PC-3 (cell line): ENCODE data around the gene SYTL1. TPM values are rescaled to one million over a fixed set of nuclear protein-coding genes. Genes with fewer than 3 reads are reported as not detected.

Experiments
- ATAC-seq: fragments of 200-7000 bp; cut with Tn5 transposase; 2 replicates; pipeline ENCODE4 v1.9.1; 2020; ENCODE audit warnings: mild to moderate bottlenecking, moderate library complexity
- BruUV-seq: library from RNA; stranded (reverse); fragments of 400-500 nt; replicated peaks from 2 replicates; lab custom pipeline; 2021; lab: Mats Ljungman, UMichigan
- CTCF ChIA-PET: fragments of 300-600 bp; sonication (Branson Sonifier 250); formaldehyde crosslinking; loops from one replicate; lab custom pipeline; 2022; ENCODE audit warnings: antibody characterized with exemption; lab: Charles Lee
- POLR2A ChIA-PET: fragments of 300-600 bp; sonication (Branson Sonifier 250); formaldehyde crosslinking; loops from one replicate; lab custom pipeline; 2022; ENCODE audit warnings: antibody characterized with exemption; ENCODE audit not compliant: unreplicated experiment; lab: Charles Lee
- DNase-seq: peaks from one replicate; pipeline ENCODE4 v3.0.0-alpha.2; 2015
- H2AFZ ChIP-seq: fragments of 300-600 bp; sonication (generic); 2 replicates; pipeline ENCODE4 v1.6.0; 2016; ENCODE audit warnings: antibody characterized with exemption, low read length
- H3F3A ChIP-seq: fragments of 300-600 bp; sonication (generic); one replicate; pipeline ENCODE4 v1.6.0; 2017; ENCODE audit warnings: antibody characterized with exemption, low read length, control low read depth, mild to moderate bottlenecking; ENCODE audit not compliant: unreplicated experiment
- H3K27ac ChIP-seq: fragments of 300-600 bp; sonication (generic); 2 replicates; pipeline ENCODE4 v1.5.1; 2016; ENCODE audit warnings: mild to moderate bottlenecking, low read length
- H3K27me3 ChIP-seq: fragments of 300-600 bp; sonication (generic); 2 replicates; pipeline ENCODE4 v1.6.1; 2016; ENCODE audit warnings: low read length, mixed read lengths
- H3K36me3 ChIP-seq: fragments of 300-600 bp; sonication (generic); 2 replicates; pipeline ENCODE4 v1.6.1; 2016; ENCODE audit warnings: low read depth, mixed run types, low read length, mixed read lengths
- H3K4me1 ChIP-seq: fragments of 300-600 bp; sonication (generic); 2 replicates; pipeline ENCODE4 v1.5.1; 2016; ENCODE audit warnings: low read length; ENCODE audit not compliant: insufficient read depth
- H3K4me2 ChIP-seq: fragments of 300-600 bp; sonication (generic); 2 replicates; pipeline ENCODE4 v1.6.0; 2016; ENCODE audit warnings: low read length
- H3K4me3 ChIP-seq: fragments of 300-600 bp; sonication (generic); 2 replicates; pipeline ENCODE4 v1.5.1; 2016; ENCODE audit warnings: mild to moderate bottlenecking, low read length, mixed read lengths
- H3K79me2 ChIP-seq: fragments of 300-600 bp; sonication (generic); 2 replicates; pipeline ENCODE4 v1.6.1; 2017; ENCODE audit warnings: low read length, mixed read lengths
- H3K9ac ChIP-seq: fragments of 300-600 bp; sonication (generic); 2 replicates; pipeline ENCODE4 v1.6.0; 2016; ENCODE audit warnings: mild to moderate bottlenecking, low read length
- H3K9me2 ChIP-seq: fragments of 300-600 bp; sonication (generic); replicated peaks from 2 replicates; pipeline ENCODE4 v1.6.1; 2016; ENCODE audit warnings: mixed run types, low read length, mixed read lengths
- H3K9me3 ChIP-seq: fragments of 300-600 bp; sonication (generic); 2 replicates; pipeline ENCODE4 v1.6.1; 2016; ENCODE audit warnings: low read length, mixed read lengths
- H4K20me1 ChIP-seq: fragments of 300-600 bp; sonication (generic); 2 replicates; pipeline ENCODE4 v1.6.1; 2016; ENCODE audit warnings: low read length, mixed read lengths
- CTCF ChIP-seq: fragments of 300-600 bp; sonication (generic); conservative IDR thresholded peaks from 2 replicates; pipeline ENCODE4 v1.5.1; 2017; ENCODE audit warnings: antibody characterized with exemption, low read depth, mild to moderate bottlenecking, low read length
- EZH2 ChIP-seq: fragments of 300-600 bp; sonication (generic); IDR thresholded peaks from one replicate; pipeline ENCODE4 v1.6.1; 2017; ENCODE audit warnings: antibody characterized with exemption, mild to moderate bottlenecking, low read length; ENCODE audit not compliant: unreplicated experiment
- EZH2phosphoT487 ChIP-seq: fragments of 300-600 bp; sonication (generic); IDR thresholded peaks from 2 replicates; pipeline ENCODE4 v1.6.1; 2018; ENCODE audit warnings: mild to moderate bottlenecking, antibody characterized with exemption, low read length, borderline replicate concordance
- intact Hi-C: fragments of 100-400 bp; cut with micrococcal nuclease; formaldehyde crosslinking; loops from 2 replicates; pipeline ENCODE4 v1.9.0; 2023
- total RNA-seq: library from RNA; depleted of rRNA; stranded (reverse); fragments of >200 nt; gene quantifications from 2 replicates; pipeline ENCODE4 v1.2.3, GENCODE V29; 2014

Gene SYTL1
- total RNA-seq, 1 experiment from 2014 or later: 26.8 TPM

- ATAC-seq: peak; percentile 61
- Histone ChIP-seq H3K9me3 (no peaks in the 10 kb centered on the region), H3K9ac (peak overlapping the region; percentile 93)
These were observed 23.7 kb downstream of the SYTL1 start for GRCh38 chr1:27365372-27366112.

GRCh38 chr1:27366113-27366410 lies 24.2 kb downstream of the SYTL1 start:
- TF ChIP-seq CTCF (no peak), EZH2 (no peak), EZH2phosphoT487 (no peak)

More at GRCh38 chr1:27365372-27366112, 23.7 kb downstream of the SYTL1 start:
- Histone ChIP-seq H4K20me1 (no peaks in the 10 kb centered on the region), H3K27ac (peak overlapping the region; percentile 55), H3K4me3 (peak overlapping the region; percentile 89), H3K27me3 (no peaks in the 10 kb centered on the region), H3K4me2 (peak overlapping the region; percentile 97), H2AFZ (peak overlapping the region; percentile 90), H3F3A (no peaks in the 10 kb centered on the region), H3K9me2 (no peaks in the 10 kb centered on the region), H3K4me1 (peaks cover 13% of the 10 kb centered on the region), H3K79me2 (peaks cover 10% of the 10 kb centered on the region), H3K36me3 (no peaks in the 10 kb centered on the region)
- ChIA-PET CTCF (interaction anchor here (0.5 to 2.5 kb wide), 5 partner anchors 30 to 398 kb away, joined by 5 to 16 read pairs (median 11); no protein-coding TSS in a partner anchor), POLR2A (interaction anchor here (0.6 kb wide), 3 partner anchors 23 to 1140 kb away, joined by 3 to 21 read pairs (median 3); partner anchors contain the start of gene RCC1)
- no TSS peak for BruUV-seq
- intact Hi-C loops: loop anchor here (2.0 kb wide), 2 partner anchors 23 to 43 kb away; partner anchors contain the start of gene TMEM222
- peak; percentile 79 for DNase-seq
- TF ChIP-seq CTCF (no peak), EZH2 (no peak), EZH2phosphoT487 (no peak)

More at GRCh38 chr1:27366113-27366410, 24.2 kb downstream of the SYTL1 start:
- H3K4me1 ChIP-seq: peaks cover 13% of the 10 kb centered on the region
- intact Hi-C loops: loop anchor here (2.0 kb wide), 1 partner anchor 43 kb away; the partner anchor contains the start of gene TMEM222
- ATAC-seq (peak; percentile 62), DNase-seq (peak; percentile 67)
- H3K9me3 ChIP-seq: no peaks in the 10 kb centered on the region
- H3F3A ChIP-seq: no peaks in the 10 kb centered on the region
- H3K4me3 ChIP-seq: peak overlapping the region; percentile 89
- BruUV-seq: no TSS peak
- ChIA-PET POLR2A (interaction anchor here (0.6 kb wide), 2 partner anchors 24 to 39 kb away, joined by 3 to 21 read pairs; no protein-coding TSS in a partner anchor), CTCF (interaction anchor here (0.5 to 2.5 kb wide), 7 partner anchors 8 to 399 kb away, joined by 4 to 16 read pairs (median 9); partner anchors contain the start of gene SYTL1)
- peak overlapping the region; percentile 93 for H3K9ac ChIP-seq
- peak overlapping the region; percentile 90 for H2AFZ ChIP-seq
- peak overlapping the region; percentile 97 for H3K4me2 ChIP-seq
- no peaks in the 10 kb centered on the region for H3K9me2 ChIP-seq
- peak overlapping the region; percentile 55 for H3K27ac ChIP-seq
- peaks cover 10% of the 10 kb centered on the region for H3K79me2 ChIP-seq
- no peaks in the 10 kb centered on the region for H4K20me1 ChIP-seq
- H3K27me3 ChIP-seq: no peaks in the 10 kb centered on the region
- no peaks in the 10 kb centered on the region for H3K36me3 ChIP-seq
